GM06990 (cell line): ENCODE measurements around the gene RELL1.
"Not testable (repeated sequence)": the region's sequence is repeated elsewhere in the genome, so short reads cannot be mapped to it uniquely, and the experiment has no call there.

Source experiments
- DNase-seq: peaks from one replicate; pipeline ENCODE4 v3.0.0-alpha.2; 2011; ENCODE audit not compliant: insufficient read length; ENCODE audit errors: extremely low read depth
- H3K27me3 ChIP-seq: replicated peaks from 2 replicates; pipeline ENCODE4 v1.6.0; 2011; ENCODE audit warnings: low read length; ENCODE audit not compliant: control insufficient read depth, insufficient read depth
- H3K36me3 ChIP-seq: 2 replicates; pipeline ENCODE4 v1.5.1; 2011; ENCODE audit warnings: low read length; ENCODE audit not compliant: control insufficient read depth, insufficient read depth
- H3K4me3 ChIP-seq: replicated peaks from 2 replicates; pipeline ENCODE4 v1.5.1; 2011; ENCODE audit warnings: low read depth, mild to moderate bottlenecking, control low read depth, low read length
- CTCF ChIP-seq: IDR thresholded peaks from 2 replicates; pipeline ENCODE4 v1.5.1; 2011; ENCODE audit warnings: low read length, control low read depth, mild to moderate bottlenecking, inconsistent platforms; ENCODE audit not compliant: insufficient read depth, poor library complexity, severe bottlenecking

RELL1 gene

GRCh38 chr4:37675587-37676290 lies 10.4 kb downstream of the RELL1 start:
- DNase-seq, result peak; percentile 69
- TF ChIP-seq CTCF, result no peak
- Histone ChIP-seq H3K27me3 (no peaks in the 10 kb centered on the region), H3K4me3 (peak overlapping the region; percentile 33), H3K36me3 (no peaks in the 10 kb centered on the region)

GRCh38 chr4:37674439-37674838 lies 11.7 kb downstream of the RELL1 start:
- no peak overlapping the region for H3K4me3 ChIP-seq
- no peak for TF ChIP-seq CTCF
- no peaks in the 10 kb centered on the region for H3K27me3 ChIP-seq
- H3K36me3 ChIP-seq, result no peaks in the 10 kb centered on the region
- DNase-seq, result no peak

- no peaks in the 10 kb centered on the region for H3K36me3 ChIP-seq
- H3K27me3 ChIP-seq, result no peaks in the 10 kb centered on the region
- no peak for TF ChIP-seq CTCF
- no peak for DNase-seq
- no peak overlapping the region for H3K4me3 ChIP-seq
Measured at GRCh38 chr4:37673538-37674192, 12.5 kb downstream of the RELL1 start.

DNA sequence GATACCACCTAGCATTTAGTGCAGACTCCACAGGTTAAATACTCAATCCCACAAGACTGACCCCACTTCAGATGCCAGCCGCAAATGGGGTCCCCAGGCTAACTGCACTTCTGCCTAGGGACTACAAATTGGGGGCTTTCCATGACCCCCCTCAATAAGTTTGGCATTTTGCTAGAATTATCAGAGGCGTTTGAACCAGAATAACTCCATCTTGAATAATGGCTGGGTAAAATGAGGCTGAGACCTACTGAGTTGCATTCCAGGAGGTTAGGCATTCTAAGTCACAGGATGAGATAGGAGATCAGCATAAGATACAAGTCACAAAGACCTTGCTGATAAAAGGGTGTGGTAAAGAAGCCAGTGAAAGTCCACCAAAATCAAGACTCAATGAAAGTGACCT lies 15.1 kb downstream of the RELL1 start:
- TF ChIP-seq CTCF, result no peak
- H3K4me3 ChIP-seq, result no peak overlapping the region
- no peaks in the 10 kb centered on the region for H3K36me3 ChIP-seq
- no peaks in the 10 kb centered on the region for H3K27me3 ChIP-seq
- no peak for DNase-seq

DNA sequence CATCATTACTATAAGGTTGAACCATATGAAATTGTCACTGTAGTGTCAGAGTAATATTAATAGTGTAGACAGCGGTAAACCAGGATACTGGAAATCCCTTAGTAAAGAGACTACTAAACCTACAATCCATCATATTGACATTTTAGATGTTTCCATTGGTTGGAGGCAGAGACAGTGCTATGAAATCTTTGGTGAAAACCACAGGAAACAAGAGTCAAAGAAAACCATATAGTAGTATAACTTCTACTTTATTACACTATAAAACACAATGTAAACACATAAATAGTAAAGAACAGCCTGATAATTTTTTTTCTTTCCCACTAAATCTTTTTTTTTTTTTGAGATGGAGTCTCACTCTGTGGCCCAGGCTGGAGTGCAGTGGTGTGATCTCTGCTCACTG lies 15.9 kb downstream of the RELL1 start:
- no peak overlapping the region for H3K4me3 ChIP-seq
- no peaks in the 10 kb centered on the region for H3K27me3 ChIP-seq
- TF ChIP-seq CTCF, result no peak
- no peaks in the 10 kb centered on the region for H3K36me3 ChIP-seq
- DNase-seq, result no peak

GRCh38 chr4:37669124-37669523 lies 17.1 kb downstream of the RELL1 start:
- not testable (repeated sequence) for H3K4me3 ChIP-seq, H3K27me3 ChIP-seq, H3K36me3 ChIP-seq, DNase-seq
